Cardiac fibroblast (primary cell): ENCODE results near the gene RSPH9.

Source experiments
- DNase-seq, 2 donors: peaks; one replicate each; pipeline versions ENCODE4 v3.0.0 to v3.0.0-alpha.2; 2010; ENCODE audit warnings: low read depth in 2 of 2
- H3K4me3 ChIP-seq, 2 donors: replicated peaks in 1 of 2; 1 replicate in 1 of 2; 2 replicates in 1 of 2; pipeline ENCODE4 v1.5.1; 2011; ENCODE audit warnings: low read depth in 2 of 2, low read length in 2 of 2, mild to moderate bottlenecking in 2 of 2, moderate library complexity in 1 of 2
- CTCF ChIP-seq: IDR thresholded peaks from one replicate; pipeline ENCODE4 v1.5.1; 2011; ENCODE audit warnings: low read depth, mild to moderate bottlenecking, low read length, inconsistent platforms

Gene RSPH9

DNA sequence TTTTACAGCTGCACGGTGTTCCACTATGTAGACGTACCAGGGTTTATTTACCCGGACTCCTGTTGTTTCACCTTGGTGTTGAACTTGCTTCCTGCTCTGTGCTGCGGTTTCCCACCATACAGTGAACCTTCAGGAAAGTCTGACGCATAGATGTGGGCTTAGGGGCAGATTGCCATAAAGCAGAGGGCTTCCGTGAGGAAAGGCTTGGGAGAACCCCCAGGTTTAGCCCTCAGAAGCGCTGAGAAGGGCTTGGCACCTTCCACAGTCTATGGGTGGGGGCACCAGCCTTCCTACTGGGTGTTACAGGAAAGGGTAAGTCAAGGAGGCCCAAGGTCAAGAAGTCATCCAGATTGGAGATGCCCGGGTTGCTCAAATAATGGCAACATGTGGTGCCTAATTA lies 62.0 kb downstream of the RSPH9 start:
- TF ChIP-seq CTCF, result no peak
- H3K4me3 ChIP-seq, result no peak overlapping the region
- DNase-seq, result peak; percentile 36 to 78

DNA sequence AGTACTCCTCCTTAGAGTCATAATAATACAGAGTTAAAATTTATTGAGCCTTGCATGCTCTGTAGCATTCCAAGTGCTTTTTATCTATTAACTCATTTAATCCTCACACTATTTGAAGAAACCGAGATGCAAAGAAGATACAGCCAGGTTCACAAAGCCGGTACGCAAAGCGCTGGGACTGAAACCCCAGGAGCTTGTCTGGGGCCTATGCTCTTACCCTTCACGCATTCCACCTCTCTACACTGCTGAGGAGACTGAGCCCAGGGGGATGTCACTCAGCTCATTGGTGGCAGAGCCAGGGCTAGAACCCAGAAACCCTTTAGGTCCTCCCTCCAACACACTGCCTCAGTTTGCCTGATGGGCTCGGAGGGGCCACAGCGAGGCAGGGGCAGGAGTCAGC lies 62.4 kb downstream of the RSPH9 start:
- no peak for TF ChIP-seq CTCF
- no peak for DNase-seq
- H3K4me3 ChIP-seq, result no peak overlapping the region

DNA sequence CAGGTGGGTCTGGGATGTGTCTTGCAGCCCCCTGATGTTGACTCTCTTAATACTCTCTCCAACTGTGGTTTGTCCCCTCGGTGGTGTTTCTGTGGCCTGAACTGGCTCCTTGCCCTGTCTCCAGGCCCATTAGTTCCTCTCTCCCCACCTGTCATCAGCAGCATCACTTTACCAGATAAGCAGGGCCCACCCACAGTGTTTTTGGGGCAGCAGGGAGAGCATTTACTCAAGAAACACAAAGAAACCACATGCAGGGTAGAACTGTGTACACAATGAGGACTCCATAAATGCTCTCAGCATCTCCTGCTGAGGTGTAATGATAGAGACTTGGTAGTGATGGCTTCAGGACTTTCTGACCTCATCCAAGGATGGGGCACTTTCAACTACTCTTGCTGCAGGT lies 62.9 kb downstream of the RSPH9 start:
- no peak overlapping the region for H3K4me3 ChIP-seq
- TF ChIP-seq CTCF, result no peak
- DNase-seq, result no peak

DNA sequence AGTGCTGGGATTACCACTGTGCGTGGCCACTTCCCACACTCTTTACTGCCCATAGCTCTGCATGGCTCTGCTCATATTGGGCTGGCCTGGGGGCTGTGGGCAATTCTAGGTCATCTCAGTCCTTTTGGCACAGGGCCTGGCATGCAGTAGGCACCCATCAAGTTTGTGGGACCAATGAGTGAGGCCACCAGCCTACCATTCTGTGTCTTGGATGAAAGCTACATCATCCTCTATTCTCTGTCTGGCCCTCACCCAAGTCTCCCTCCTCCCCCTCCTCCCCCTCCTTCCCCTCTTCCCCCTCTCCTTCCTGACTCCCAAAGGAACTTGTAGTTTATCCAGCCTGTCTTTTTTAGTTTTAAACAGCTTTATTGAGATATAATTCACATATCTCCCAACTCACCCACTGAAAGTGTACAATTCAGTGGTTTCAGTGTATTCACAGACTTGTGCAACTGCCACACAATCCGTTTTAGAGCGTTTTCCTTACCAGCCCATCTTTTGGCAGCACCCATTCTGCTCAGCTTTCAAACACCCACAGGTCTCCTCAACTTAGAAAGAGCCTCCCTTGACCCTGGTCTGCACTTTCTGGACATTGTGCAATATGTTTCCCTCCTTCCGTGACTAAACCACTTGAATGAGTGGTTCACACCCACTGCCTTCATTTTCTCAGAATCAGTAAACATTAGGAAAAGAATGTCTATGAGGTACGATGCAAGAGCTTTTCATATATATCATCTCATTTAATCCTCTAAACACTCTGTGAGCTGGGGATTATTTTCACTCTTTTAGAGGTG lies 64.2 kb downstream of the RSPH9 start:
- DNase-seq, result peak; percentile 88 to 95
- H3K4me3 ChIP-seq, result no peak overlapping the region
- no peak for TF ChIP-seq CTCF

DNA sequence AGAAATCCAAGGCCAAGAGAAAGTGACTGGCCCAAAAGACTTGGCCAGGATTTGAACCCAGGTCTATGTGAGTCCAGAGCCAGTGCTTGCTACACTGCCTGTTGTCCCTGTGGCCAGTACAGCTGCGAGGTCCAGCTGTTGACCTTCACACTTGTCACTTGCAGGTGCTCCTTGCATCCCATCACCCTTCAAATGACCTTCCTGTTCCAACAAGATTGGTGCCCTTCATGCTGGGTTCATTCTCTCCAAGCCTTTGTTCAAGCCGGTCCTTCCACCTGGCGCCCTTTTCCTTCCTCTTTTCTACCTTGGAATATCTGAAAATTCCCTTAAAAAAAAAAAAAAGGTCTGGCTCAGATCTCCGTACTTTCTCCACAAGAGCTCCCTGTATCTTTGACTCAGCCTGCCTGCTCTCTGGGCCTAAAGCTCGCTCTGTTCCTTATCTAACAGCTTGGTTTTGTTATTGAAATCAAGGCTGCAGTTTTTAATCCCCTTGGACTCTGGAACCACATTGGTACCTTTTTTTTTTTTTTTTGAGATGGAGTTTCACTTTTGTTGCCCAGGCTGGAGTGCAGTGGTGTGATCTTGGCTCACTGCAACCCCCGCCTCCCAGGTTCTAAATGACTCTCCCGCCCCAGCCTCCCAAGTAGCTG lies 64.9 kb downstream of the RSPH9 start:
- H3K4me3 ChIP-seq, result no peak overlapping the region
- no peak for TF ChIP-seq CTCF
- peak in 1 of 2 donors; percentile 69 for DNase-seq

GRCh38 chr6:43710576-43710975 lies 65.7 kb downstream of the RSPH9 start:
- H3K4me3 ChIP-seq, result no peak overlapping the region
- TF ChIP-seq CTCF, result no peak
- DNase-seq, result no peak
